HEK293 (cell line): ENCODE results near the gene MAGEF1.

Experiments
- BCL11A ChIP-seq: fragments of 450-650 bp; formaldehyde crosslinking; IDR thresholded peaks from 2 replicates; pipeline ENCODE4 v1.5.1; 2016; ENCODE audit warnings: low read depth, missing biosample characterization, missing genetic modification characterization
- KLF10 ChIP-seq: fragments of 450-650 bp; IDR thresholded peaks from 2 replicates; pipeline ENCODE4 v1.5.1; 2018; ENCODE audit warnings: missing biosample characterization, mild to moderate bottlenecking, missing genetic modification characterization
- KLF16 ChIP-seq: fragments of 450-650 bp; formaldehyde crosslinking; IDR thresholded peaks from 2 replicates; pipeline ENCODE4 v1.5.1; 2017; ENCODE audit warnings: missing biosample characterization, missing genetic modification characterization
- KLF9 ChIP-seq: fragments of 450-650 bp; formaldehyde crosslinking; IDR thresholded peaks from 2 replicates; pipeline ENCODE4 v1.5.1; 2016; ENCODE audit warnings: missing biosample characterization, missing genetic modification characterization, low read depth
- PRDM10 ChIP-seq: fragments of 450-650 bp; formaldehyde crosslinking; IDR thresholded peaks from 2 replicates; pipeline ENCODE4 v1.5.1; 2016; ENCODE audit warnings: missing biosample characterization, missing genetic modification characterization
- PRDM6 ChIP-seq: fragments of 450-650 bp; formaldehyde crosslinking; IDR thresholded peaks from 2 replicates; pipeline ENCODE4 v1.5.1; 2017; ENCODE audit warnings: missing biosample characterization, missing genetic modification characterization
- SP2 ChIP-seq: fragments of 450-650 bp; formaldehyde crosslinking; IDR thresholded peaks from 2 replicates; pipeline ENCODE4 v1.5.1; 2016; ENCODE audit warnings: missing biosample characterization, missing genetic modification characterization
- SP7 ChIP-seq: fragments of 450-650 bp; formaldehyde crosslinking; IDR thresholded peaks from 2 replicates; pipeline ENCODE4 v1.5.1; 2016; ENCODE audit warnings: missing biosample characterization, missing genetic modification characterization
- ZBTB17 ChIP-seq: fragments of 450-650 bp; formaldehyde crosslinking; IDR thresholded peaks from 2 replicates; pipeline ENCODE4 v1.5.1; 2016; ENCODE audit warnings: missing biosample characterization, missing genetic modification characterization
- ZBTB8A ChIP-seq: fragments of 450-650 bp; formaldehyde crosslinking; IDR thresholded peaks from 2 replicates; pipeline ENCODE4 v1.5.1; 2016; ENCODE audit warnings: missing biosample characterization, missing genetic modification characterization
- ZEB2 ChIP-seq: fragments of 450-650 bp; formaldehyde crosslinking; IDR thresholded peaks from 2 replicates; pipeline ENCODE4 v1.5.1; 2016; ENCODE audit warnings: missing biosample characterization, missing genetic modification characterization
- ZFHX2 ChIP-seq: fragments of 450-650 bp; formaldehyde crosslinking; conservative IDR thresholded peaks from 2 replicates; pipeline ENCODE4 v1.5.1; 2016; ENCODE audit warnings: missing biosample characterization, missing genetic modification characterization
- ZFP41 ChIP-seq: fragments of 450-650 bp; formaldehyde crosslinking; IDR thresholded peaks from 2 replicates; pipeline ENCODE4 v1.5.1; 2016; ENCODE audit warnings: missing biosample characterization, missing genetic modification characterization, borderline replicate concordance
- ZIC2 ChIP-seq: fragments of 450-650 bp; formaldehyde crosslinking; IDR thresholded peaks from 2 replicates; pipeline ENCODE4 v1.5.1; 2016; ENCODE audit warnings: missing biosample characterization, missing genetic modification characterization
- ZNF140 ChIP-seq: fragments of 450-650 bp; formaldehyde crosslinking; IDR thresholded peaks from 2 replicates; pipeline ENCODE4 v1.5.1; 2016; ENCODE audit warnings: missing biosample characterization, missing genetic modification characterization
- ZNF157 ChIP-seq: fragments of 450-650 bp; formaldehyde crosslinking; IDR thresholded peaks from 2 replicates; pipeline ENCODE4 v1.5.1; 2016; ENCODE audit warnings: missing biosample characterization, missing genetic modification characterization
- ZNF311 ChIP-seq: fragments of 450-650 bp; formaldehyde crosslinking; IDR thresholded peaks from 2 replicates; pipeline ENCODE4 v1.5.1; 2017; ENCODE audit warnings: missing biosample characterization, missing genetic modification characterization, borderline replicate concordance
- ZNF366 ChIP-seq: fragments of 450-650 bp; formaldehyde crosslinking; conservative IDR thresholded peaks from 2 replicates; pipeline ENCODE4 v1.5.1; 2016; ENCODE audit warnings: missing biosample characterization, missing genetic modification characterization
- ZNF398 ChIP-seq: fragments of 450-650 bp; formaldehyde crosslinking; IDR thresholded peaks from 2 replicates; pipeline ENCODE4 v1.5.1; 2017; ENCODE audit warnings: missing biosample characterization, missing genetic modification characterization
- ZNF404 ChIP-seq: fragments of 450-650 bp; formaldehyde crosslinking; IDR thresholded peaks from 2 replicates; pipeline ENCODE4 v1.5.1; 2017; ENCODE audit warnings: missing biosample characterization, missing genetic modification characterization
- ZNF501 ChIP-seq: fragments of 450-650 bp; formaldehyde crosslinking; IDR thresholded peaks from 2 replicates; pipeline ENCODE4 v1.5.1; 2016; ENCODE audit warnings: missing biosample characterization, missing genetic modification characterization
- ZNF580 ChIP-seq: fragments of 450-650 bp; formaldehyde crosslinking; IDR thresholded peaks from 2 replicates; pipeline ENCODE4 v1.5.1; 2016; ENCODE audit warnings: missing biosample characterization, missing genetic modification characterization
- ZNF792 ChIP-seq: fragments of 450-650 bp; formaldehyde crosslinking; IDR thresholded peaks from 2 replicates; pipeline ENCODE4 v1.5.1; 2016; ENCODE audit warnings: missing biosample characterization, missing genetic modification characterization
- TF ChIP-seq, protein P1 (sequence below): fragments of 450-650 bp; formaldehyde crosslinking; IDR thresholded peaks from 2 replicates; pipeline ENCODE4 v1.5.1; 2016; ENCODE audit warnings: missing biosample characterization, missing genetic modification characterization
- TF ChIP-seq, protein P2 (sequence below): fragments of 450-650 bp; IDR thresholded peaks from 2 replicates; pipeline ENCODE4 v1.5.1; 2018; ENCODE audit warnings: missing biosample characterization, mild to moderate bottlenecking, missing genetic modification characterization
- TF ChIP-seq, protein P3 (sequence below): sonication (generic); formaldehyde crosslinking; IDR thresholded peaks from 2 replicates; pipeline ENCODE4 v1.8.1; 2022; ENCODE audit warnings: mild to moderate bottlenecking, moderate library complexity, missing genetic modification reagents
- TF ChIP-seq, protein P4 (sequence below): fragments of 450-650 bp; formaldehyde crosslinking; IDR thresholded peaks from 2 replicates; pipeline ENCODE4; 2016; ENCODE audit warnings: missing biosample characterization, missing genetic modification characterization

The MAGEF1 gene

GRCh38 chr3:184740509-184741258 is 28.8 kb upstream of the MAGEF1 start (continued):
- TF ChIP-seq, protein P1, sequence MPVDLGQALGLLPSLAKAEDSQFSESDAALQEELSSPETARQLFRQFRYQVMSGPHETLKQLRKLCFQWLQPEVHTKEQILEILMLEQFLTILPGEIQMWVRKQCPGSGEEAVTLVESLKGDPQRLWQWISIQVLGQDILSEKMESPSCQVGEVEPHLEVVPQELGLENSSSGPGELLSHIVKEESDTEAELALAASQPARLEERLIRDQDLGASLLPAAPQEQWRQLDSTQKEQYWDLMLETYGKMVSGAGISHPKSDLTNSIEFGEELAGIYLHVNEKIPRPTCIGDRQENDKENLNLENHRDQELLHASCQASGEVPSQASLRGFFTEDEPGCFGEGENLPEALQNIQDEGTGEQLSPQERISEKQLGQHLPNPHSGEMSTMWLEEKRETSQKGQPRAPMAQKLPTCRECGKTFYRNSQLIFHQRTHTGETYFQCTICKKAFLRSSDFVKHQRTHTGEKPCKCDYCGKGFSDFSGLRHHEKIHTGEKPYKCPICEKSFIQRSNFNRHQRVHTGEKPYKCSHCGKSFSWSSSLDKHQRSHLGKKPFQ: no peak
- TF ChIP-seq ZEB2 (peak; percentile 48; the same call in 1 of the 2 replicates), PRDM6 (tag by site-specific recombination) (no peak), ZNF404 (tag by site-specific recombination) (no peak), ZNF140 (tag by site-specific recombination) (no peak), ZFHX2 (peak; percentile 60), BCL11A (no peak), ZNF366 (tag by site-specific recombination) (peak; percentile 67), KLF9 (tag by site-specific recombination) (peak; percentile 68), KLF16 (tag by site-specific recombination) (peak; percentile 43; the same call in 1 of the 2 replicates), ZNF580 (tag by site-specific recombination) (no peak), ZNF311 (no peak), ZNF157 (tag by site-specific recombination) (no peak), SP7 (tag by site-specific recombination) (peak; percentile 86), ZNF501 (no peak), ZNF792 (tag by site-specific recombination) (no peak), ZIC2 (peak; percentile 71), ZNF398 (tag by site-specific recombination) (peak; percentile 75), ZBTB17 (tag by site-specific recombination) (peak; percentile 42; the same call in 1 of the 2 replicates), ZBTB8A (no peak), ZFP41 (tag by site-specific recombination) (no peak), KLF10 (peak; percentile 87), SP2 (tag by site-specific recombination) (peak; percentile 63), PRDM10 (tag by site-specific recombination) (peak; percentile 79)
- TF ChIP-seq, protein P2, sequence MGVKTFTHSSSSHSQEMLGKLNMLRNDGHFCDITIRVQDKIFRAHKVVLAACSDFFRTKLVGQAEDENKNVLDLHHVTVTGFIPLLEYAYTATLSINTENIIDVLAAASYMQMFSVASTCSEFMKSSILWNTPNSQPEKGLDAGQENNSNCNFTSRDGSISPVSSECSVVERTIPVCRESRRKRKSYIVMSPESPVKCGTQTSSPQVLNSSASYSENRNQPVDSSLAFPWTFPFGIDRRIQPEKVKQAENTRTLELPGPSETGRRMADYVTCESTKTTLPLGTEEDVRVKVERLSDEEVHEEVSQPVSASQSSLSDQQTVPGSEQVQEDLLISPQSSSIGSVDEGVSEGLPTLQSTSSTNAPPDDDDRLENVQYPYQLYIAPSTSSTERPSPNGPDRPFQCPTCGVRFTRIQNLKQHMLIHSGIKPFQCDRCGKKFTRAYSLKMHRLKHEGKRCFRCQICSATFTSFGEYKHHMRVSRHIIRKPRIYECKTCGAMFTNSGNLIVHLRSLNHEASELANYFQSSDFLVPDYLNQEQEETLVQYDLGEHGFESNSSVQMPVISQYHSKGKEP (tag by site-specific recombination): no peak
- TF ChIP-seq, protein P3, sequence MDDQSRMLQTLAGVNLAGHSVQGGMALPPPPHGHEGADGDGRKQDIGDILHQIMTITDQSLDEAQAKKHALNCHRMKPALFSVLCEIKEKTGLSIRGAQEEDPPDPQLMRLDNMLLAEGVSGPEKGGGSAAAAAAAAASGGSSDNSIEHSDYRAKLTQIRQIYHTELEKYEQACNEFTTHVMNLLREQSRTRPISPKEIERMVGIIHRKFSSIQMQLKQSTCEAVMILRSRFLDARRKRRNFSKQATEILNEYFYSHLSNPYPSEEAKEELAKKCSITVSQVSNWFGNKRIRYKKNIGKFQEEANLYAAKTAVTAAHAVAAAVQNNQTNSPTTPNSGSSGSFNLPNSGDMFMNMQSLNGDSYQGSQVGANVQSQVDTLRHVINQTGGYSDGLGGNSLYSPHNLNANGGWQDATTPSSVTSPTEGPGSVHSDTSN (CRISPR knock-in tag): no peak
- TF ChIP-seq, protein P4, sequence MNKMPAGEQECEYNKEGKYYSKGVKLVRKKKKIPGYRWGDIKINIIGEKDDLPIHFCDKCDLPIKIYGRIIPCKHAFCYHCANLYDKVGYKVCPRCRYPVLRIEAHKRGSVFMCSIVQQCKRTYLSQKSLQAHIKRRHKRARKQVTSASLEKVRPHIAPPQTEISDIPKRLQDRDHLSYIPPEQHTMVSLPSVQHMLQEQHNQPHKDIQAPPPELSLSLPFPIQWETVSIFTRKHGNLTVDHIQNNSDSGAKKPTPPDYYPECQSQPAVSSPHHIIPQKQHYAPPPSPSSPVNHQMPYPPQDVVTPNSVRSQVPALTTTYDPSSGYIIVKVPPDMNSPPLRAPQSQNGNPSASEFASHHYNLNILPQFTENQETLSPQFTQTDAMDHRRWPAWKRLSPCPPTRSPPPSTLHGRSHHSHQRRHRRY (tag by site-specific recombination): no peak
